Muscle of arm (tissue), 12 donors: ENCODE measurements around the gene DEFB131B. TPM values are rescaled to one million over a fixed set of nuclear protein-coding genes. Genes with fewer than 3 reads are reported as not detected.
"Not testable (repeated sequence)": the region's sequence is repeated elsewhere in the genome, so short reads cannot be mapped to it uniquely, and the experiment has no call there.

Source experiments
- DNase-seq: peaks from one replicate; pipeline ENCODE4 v3.0.0-alpha.2; 2013
- polyA plus RNA-seq, 12 donors: library from polyadenylated mRNA; unstranded; fragments of 120-200 nt; gene quantifications; one replicate each; pipeline ENCODE4 v1.2.1, GENCODE V29; 2013; ENCODE audit not compliant: insufficient read length in 12 of 12

DEFB131B gene
- polyA plus RNA-seq, 12 donors, result not detected

- DNase-seq, result not testable (repeated sequence)
These were observed 33.2 kb downstream of the DEFB131B start for GRCh38 chr11:71911321-71911985.

GRCh38 chr11:71911986-71912340 lies 33.7 kb downstream of the DEFB131B start:
- not testable (repeated sequence) for DNase-seq

DNA sequence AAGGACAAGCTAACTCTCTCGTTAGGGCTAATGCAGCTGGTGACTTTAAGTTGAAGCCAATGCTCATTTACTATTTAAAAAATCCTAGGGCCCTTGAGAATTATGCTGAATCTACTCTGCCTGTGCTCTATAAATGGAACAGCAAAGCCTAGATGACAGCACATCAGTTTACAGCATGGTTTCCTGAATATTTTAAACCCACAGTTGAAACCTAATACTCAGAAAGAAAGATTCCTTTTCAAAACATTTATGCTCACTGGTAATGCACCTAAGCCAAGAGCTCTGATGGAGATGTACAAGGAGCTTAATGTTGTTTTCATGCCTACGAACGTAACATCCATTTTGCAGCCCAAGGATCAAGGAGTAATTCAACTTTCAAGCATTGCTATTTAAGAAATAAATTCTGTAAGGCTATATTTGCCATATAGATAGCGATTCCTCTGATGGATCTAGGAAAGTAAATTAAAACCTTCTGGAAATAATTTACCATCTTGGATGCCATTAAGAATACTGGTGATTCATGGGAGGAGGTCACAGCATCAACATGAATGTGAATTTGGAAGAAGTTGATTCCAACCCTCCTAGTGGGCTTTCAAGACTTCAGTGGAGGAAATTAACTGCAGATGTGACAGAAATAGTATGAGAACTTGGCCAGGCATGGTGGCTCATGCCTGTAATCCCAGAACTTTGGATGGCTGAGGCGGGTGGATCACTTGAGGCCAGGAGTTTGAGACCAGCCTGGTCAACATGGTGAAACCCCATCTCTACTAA lies 35.7 kb downstream of the DEFB131B start:
- no peak for DNase-seq

GRCh38 chr11:71914617-71915189 lies 36.5 kb downstream of the DEFB131B start:
- DNase-seq, result no peak

GRCh38 chr11:71917646-71918140 lies 39.4 kb downstream of the DEFB131B start:
- no peak for DNase-seq

GRCh38 chr11:71927820-71928736 lies 49.8 kb downstream of the DEFB131B start, which contains the start of gene XNDC1N:
XNDC1N (minus strand) TSS chr11:71928594; CDS start chr11:71923353, 5,241 bp downstream.
- DNase-seq, result no peak

DNA sequence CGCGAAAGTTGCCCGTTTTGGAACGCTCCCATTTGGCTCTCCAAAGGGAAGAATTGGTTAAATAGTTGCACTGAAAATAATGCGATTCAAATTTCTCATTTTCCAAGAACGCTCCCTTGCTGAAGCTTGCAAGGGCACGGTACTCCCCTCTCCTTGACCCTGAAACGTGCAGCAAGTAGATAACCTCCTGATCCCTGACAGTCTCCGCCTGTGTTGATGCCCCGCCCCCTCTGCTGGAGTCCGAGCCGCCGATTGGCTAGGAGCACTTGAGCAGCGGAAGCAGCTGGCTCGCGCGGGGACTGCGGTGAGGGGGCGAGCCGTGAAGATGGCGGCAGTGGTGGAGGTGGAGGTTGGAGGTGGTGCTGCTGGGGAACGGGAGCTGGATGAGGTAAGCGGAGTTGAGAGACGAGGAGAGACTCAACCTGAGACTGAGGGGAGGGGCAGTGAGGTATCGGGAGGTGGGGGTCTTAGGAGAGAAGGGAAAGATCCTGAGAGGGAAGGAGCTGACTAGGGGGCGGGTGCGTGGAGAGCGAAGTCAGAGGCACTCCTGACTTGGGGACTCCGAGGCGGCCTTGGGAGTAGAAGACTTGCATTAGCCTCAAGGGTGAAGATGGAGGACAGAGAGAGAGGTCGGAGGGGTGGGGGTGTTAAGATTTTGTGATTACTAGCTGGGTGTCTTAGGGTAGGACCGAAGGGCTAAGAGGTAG lies 50.6 kb downstream of the DEFB131B start, which contains the start of gene RNF121:
Gene RNF121 (plus strand): TSS at position 310 of the 707 bp plus-strand sequence. CDS start 16 bp downstream, at position 326.
- DNase-seq, result peak; percentile 97

DNA sequence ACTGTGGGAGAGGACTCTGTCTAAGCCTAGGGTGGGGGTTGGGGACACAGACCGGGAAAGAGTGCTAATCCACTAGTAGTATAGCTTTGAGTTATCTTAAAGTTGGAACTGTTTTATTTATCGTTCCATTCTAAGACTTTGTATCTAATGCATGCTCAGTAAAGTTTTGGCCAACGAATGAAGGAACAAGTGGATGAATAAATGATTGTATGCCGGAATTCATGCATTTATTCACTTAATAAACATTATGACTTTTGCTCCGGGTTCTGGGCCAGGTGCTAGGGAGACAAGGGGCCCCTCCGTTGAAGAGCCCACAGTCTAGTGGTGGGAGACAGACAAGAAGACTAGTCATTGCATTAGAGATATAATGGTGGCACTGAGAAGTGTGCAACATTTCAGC lies 51.2 kb downstream of the DEFB131B start:
- no peak for DNase-seq

- DNase-seq, result no peak
These were observed 52.4 kb downstream of the DEFB131B start for GRCh38 chr11:71930556-71931244.

- no peak for DNase-seq
These were observed 53.0 kb downstream of the DEFB131B start for GRCh38 chr11:71931245-71931602.

- DNase-seq, result no peak
These were observed 55.1 kb downstream of the DEFB131B start for GRCh38 chr11:71933141-71933933.

Other genes with a start within 250 kb of the DEFB131B start
- not detected for gene DEFB108B, start 45.3 kb upstream of the DEFB131B start, polyA plus RNA-seq
- 1 to 10 TPM in 10 of 12 donors, not detected in 2; 1.9 to 4.8 (median 3.0) TPM for gene XNDC1N, start 50.1 kb downstream of the DEFB131B start, polyA plus RNA-seq
- 10 to 100 TPM in 11 of 12 donors, not detected in 1; 24.4 to 35.4 (median 29.2) TPM for gene RNF121, start 50.6 kb downstream of the DEFB131B start, polyA plus RNA-seq
- 10 to 100 TPM in 3 of 12 donors, 1 to 10 TPM in 8, not detected in 1; 4.5 to 16.0 (median 7.2) TPM for gene IL18BP, start 120.5 kb downstream of the DEFB131B start, polyA plus RNA-seq
- gene NUMA1, start 202.1 kb downstream of the DEFB131B start, polyA plus RNA-seq, result 100 to 1,000 TPM in 11 of 12 donors, not detected in 1; 137 to 283 (median 169) TPM
- 10 to 100 TPM in 1 of 12 donors, 1 to 10 TPM in 9, not detected in 2; 5.3 to 11.4 (median 8.0) TPM for gene LRRC51, start 202.4 kb downstream of the DEFB131B start, polyA plus RNA-seq
- gene LAMTOR1, start 224.8 kb downstream of the DEFB131B start, polyA plus RNA-seq, result 10 to 100 TPM in 11 of 12 donors, not detected in 1; 70.3 to 94.5 (median 83.5) TPM
- not detected for gene TOMT, start 227.5 kb downstream of the DEFB131B start, polyA plus RNA-seq
- 10 to 100 TPM in 11 of 12 donors, not detected in 1; 31.3 to 61.4 (median 33.5) TPM for gene ANAPC15, start 234.2 kb downstream of the DEFB131B start, polyA plus RNA-seq